Measurements from ENCODE around the gene UGT1A3. TPM values are rescaled to one million over a fixed set of nuclear protein-coding genes. Genes with fewer than 3 reads are reported as not detected.

Gene UGT1A3
- total RNA-seq, 1 donor from 2014 or later: not detected

DNA sequence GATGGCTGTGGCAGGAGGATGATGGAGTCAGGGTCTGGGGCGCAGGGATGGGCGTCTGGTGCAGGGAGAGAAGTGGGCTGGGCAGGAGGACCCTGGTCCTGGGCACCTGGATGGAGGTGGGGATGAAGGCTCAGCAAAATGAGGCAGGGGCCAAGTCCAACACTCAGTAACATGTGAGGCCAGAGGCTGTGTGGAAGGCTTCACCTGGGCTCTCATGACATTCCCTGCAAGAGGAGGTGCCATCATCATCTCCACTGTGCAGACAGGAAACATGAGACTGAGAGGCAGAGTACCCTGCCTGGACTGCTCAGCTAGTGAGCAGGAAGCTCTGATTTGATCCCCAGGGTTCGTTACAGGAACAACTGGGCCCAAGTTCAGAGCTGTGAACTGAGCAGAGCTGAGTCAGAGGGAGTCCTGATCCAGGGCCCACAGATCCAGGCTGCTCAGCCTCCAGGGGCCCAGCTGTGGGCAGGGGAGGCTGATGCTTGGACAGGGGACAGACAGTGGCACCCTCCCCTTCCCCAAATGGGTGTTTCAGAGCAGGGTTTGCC lies 88.6 kb downstream of the UGT1A3 start:
- DNase-seq: no peak

DNA sequence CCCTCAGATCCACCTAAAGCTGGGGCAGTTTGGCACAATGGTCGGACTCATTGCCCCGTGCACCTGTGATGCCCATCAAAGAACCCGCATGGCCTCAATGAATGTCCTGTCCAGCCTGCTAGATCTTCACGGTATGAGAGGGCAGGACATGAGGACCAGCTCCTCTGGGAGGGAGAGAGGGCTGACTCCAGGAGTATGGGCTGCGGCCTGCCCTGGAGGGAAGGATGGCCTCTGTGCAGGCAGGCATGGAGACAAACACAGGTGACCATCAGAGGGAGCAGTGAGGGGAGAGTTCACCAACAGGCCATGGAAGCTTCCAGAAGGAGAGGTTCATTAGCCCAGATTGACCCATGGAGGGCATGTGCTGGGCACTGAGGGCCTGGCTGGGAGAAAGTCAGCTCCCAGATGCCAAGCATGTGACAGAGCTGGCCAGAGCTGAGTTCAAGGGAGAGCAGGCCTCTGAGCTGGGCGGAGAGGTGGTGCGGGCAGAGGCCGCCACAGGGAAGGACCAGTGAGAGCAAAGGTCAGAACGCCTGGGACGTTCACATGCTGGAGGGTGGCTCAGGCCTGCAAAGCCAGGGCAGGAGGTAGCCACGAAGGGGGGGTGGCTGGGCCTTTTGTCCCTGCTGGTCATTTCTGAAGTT lies 89.3 kb downstream of the UGT1A3 start:
- DNase-seq: no peak

- no peak for DNase-seq
These were observed 90.1 kb downstream of the UGT1A3 start for GRCh38 chr2:233818639-233819621.

- no peak for DNase-seq
These were observed 91.3 kb downstream of the UGT1A3 start for GRCh38 chr2:233819884-233820773.

- DNase-seq: no peak
These were observed 91.9 kb downstream of the UGT1A3 start for GRCh38 chr2:233820774-233821105.

- no peak for DNase-seq
These were observed 92.4 kb downstream of the UGT1A3 start for GRCh38 chr2:233821196-233821595.

DNA sequence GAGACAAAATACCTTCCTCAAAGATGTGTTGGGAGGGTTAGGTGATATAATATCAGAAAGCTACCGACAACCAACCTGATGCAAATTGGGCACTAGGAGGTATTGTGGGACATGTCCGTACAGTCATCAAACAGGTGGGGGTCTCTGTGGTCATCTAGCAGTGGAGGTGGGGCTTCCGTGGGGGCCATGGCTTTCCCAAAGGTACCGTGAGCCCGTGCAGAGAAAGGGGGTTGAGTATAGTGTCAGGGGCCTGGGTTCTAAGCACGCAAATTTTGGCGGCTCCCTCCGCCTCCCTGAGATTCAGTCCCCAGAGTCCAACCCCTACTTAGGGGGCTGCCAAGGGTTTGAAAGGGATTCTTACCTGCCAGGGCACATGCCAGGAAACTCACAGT lies 92.9 kb downstream of the UGT1A3 start:
- DNase-seq: no peak

- DNase-seq: no peak
These were observed 93.4 kb downstream of the UGT1A3 start for GRCh38 chr2:233822101-233822771.

Other genes starting within 250 kb of the UGT1A3 start
- gene USP40, start 162.3 kb upstream of the UGT1A3 start, total RNA-seq: 14.7 TPM
- not detected for gene UGT1A8, start 111.4 kb upstream of the UGT1A3 start, total RNA-seq
- not detected for gene UGT1A10, start 92.6 kb upstream of the UGT1A3 start, total RNA-seq
- gene UGT1A9, start 57.1 kb upstream of the UGT1A3 start, total RNA-seq: not detected
- gene UGT1A7, start 47.1 kb upstream of the UGT1A3 start, total RNA-seq: not detected
- not detected for gene UGT1A6, start 36.2 kb upstream of the UGT1A3 start, total RNA-seq
- not detected for gene UGT1A5, start 16.1 kb upstream of the UGT1A3 start, total RNA-seq
- not detected for gene UGT1A4, start 10.3 kb upstream of the UGT1A3 start, total RNA-seq
- not detected for gene UGT1A1, start 31.2 kb downstream of the UGT1A3 start, total RNA-seq
- not detected for gene MROH2A, start 49.3 kb downstream of the UGT1A3 start, total RNA-seq
- gene HJURP, start 125.5 kb downstream of the UGT1A3 start, total RNA-seq: 1.9 TPM
- 0.47 TPM for gene TRPM8, start 188.3 kb downstream of the UGT1A3 start, total RNA-seq